Stimulated activated CD8-positive, alpha-beta memory T cell treated with anti-CD3 and anti-CD28 coated beads, Interleukin-4, amount 100 ng/mL, for 24 hours (primary cell): ENCODE measurements around the gene RASAL2.

Source experiments
- DNase-seq: peaks from one replicate; pipeline ENCODE4 v3.0.0-alpha.2; 2020; ENCODE audit warnings: low read depth

The RASAL2 gene

DNA sequence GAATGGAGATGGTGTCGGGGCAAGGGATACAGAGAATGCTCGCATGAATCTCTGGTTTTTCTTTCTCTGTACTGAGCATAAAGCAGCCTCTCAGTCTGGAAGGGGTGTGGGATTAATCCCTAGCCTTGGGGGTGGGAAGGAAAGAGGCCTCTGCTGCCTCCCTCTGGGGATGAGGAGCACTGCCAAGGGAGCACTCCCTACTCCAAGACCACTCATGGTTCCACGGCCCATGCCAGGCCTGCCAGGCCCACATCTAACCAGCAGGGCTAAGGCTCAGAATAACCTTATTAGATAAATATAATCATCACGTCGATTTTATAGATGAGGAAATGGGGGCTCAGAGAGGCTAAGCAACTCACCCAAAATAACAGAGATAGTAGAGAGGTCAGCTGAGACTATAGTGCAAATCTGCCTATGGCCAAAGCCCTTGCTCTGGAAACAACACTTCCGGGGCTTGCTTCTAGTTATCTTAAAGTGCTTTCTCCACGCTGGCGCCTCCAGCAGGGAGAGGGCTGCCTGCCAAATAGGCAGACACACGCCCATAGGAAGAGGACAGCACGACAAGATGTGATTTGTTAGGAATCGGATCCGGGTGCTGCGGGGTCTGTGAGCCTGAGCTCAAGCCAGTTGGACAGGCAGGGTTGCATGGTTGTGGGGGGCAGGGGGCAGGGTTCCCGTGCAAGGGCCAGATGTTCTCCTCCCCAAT, 419.5 kb downstream of the RASAL2 start:
- DNase-seq: no peak

DNA sequence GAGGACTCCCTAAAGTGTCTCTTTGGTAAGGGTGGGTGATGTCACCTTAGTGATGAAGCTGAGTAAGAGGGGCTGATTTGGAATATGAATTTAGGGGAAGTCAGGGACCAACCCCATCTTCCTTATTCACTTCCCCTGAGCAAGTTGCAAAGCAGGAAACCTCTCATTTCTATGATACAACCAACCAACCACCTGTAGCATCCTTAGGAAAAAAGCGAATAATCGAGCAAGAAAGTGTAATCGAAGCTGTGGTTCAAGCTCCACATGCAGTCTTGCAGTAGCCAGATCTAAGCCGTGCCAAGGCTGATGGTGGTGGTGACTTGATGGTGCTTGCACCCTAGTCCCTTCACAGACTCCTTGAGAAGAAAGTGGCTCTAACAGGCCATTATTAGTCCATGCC, 422.2 kb downstream of the RASAL2 start:
- no peak for DNase-seq

DNA sequence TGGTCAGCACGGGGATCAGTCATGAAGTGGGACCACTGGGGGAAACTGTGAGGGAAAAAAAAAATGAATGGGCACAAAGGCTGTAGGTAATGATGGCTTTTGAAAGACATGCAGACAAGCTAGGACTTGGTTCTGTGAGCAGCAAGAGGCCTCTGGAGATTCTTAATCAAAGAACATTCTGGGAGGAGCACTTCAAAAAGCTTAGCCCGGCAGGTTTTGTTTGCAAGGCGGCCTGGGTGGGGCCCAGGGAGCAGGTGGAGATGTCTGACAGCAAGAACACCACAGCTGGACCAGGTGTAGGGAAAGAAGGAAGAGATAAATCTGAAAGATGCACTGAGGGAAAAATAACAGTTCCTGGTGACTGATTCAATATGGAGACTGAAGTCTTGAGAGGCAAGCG, 425.0 kb downstream of the RASAL2 start:
- no peak for DNase-seq

DNA sequence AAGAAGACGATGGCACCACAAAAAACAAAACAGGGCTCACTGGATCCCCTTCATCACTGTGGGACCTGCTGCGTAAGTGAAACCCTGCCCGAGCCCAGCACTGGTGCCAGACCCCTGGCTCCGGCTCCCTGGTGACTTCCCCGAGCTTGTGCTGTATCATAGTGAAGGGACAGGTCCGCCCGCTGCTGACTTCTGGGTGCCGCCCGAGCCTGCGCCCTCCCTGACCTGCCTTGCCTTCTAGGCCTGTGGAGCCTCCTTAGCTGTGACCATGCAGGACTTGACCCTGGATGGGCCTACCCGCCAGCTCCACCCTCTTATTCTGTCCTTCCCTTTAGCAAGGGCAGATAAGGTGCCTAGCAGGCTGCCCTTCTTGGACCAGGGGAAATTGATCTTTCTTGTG, 426.9 kb downstream of the RASAL2 start:
- no peak for DNase-seq

DNA sequence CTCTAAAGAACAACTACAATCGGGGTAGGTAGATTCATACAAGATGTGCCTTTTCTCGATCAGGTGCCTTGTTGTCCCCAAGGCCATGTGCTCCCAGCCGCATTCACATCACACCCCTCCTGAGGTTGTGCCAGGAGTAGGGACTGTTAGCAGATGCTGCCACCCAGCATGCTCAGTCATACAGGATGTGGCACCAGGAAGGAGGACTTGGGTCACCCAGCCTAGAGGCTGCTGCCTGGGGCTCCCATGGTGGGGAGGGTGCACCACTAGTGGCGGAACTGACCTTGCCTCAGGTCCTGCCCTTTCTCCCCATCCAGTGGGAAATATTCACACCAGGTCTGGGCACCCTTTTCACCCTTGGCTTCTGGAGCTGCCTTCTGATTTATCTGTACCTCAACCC, 427.3 kb downstream of the RASAL2 start:
- DNase-seq: no peak

DNA sequence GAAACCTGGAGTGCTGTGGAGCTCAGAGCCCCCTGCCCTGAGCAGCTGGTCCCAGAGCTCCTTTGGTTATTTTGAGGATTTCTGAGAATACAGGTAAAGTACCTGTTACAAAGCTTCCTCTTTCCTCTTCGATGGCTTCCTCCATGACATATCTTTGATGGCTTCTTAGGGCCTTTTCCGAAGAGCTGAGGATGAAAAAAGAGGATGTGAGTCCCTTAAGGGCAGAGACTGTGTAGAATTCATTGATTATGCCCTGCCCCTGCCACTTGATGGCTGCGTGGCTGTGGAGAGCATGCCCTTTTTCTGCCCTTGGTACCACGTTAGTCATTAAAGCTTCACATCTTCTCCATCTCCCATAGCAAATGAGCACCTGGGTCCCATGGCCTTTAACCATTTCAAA, 433.2 kb downstream of the RASAL2 start:
- no peak for DNase-seq

DNA sequence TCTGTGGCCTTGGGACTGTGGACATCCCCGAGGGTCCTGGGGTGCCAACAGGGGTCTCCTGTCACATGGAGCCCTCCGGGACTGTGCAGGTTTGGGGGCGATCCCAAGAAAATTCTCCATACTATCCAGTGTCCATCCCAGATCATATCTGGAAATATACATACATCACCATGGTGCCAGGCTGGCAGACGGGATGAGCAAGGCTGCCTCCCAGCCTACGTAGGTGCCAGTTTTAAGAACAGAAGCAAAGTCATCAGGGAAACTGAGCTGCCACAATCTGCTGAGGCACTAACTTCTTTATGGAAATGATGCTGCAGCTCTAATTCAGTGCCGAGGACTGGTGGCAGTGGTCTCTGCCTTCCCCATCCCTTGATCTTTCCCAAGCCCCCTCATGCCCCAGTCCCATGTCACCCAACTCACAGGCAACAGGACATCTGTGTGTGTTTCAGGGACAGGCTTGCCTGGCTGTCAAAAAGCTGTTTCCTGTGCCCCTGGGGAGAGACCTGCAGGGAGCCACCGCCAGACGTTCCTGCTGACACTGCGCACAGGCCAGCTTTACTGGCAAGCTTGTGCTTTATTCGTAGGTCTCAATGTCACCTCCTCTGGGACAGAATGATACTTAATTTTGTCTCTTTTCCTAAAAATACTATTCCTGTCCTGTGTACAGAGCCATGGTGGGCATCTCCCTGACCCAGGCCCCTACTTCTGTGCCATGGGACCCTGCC, 434.5 kb downstream of the RASAL2 start:
- DNase-seq: no peak

DNA sequence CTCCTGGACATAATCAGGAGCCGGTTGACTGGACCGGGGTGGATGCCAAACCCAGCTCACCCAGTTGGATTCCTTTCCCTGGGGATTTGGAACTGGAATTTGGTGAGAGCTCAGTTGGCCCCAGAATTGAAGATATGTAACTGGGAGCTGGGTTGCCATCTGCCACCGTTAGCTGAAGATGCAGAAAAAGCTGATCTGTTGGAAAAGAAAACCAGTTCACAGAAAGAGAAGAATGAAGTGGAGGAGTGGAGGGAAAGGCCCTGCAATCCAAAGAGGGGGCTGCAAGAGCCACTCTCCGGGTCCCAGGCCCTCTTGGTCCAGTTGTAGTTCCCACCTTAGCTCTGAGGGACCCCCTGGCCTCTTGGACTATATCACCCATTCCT, 435.0 kb downstream of the RASAL2 start:
- DNase-seq: no peak

DNA sequence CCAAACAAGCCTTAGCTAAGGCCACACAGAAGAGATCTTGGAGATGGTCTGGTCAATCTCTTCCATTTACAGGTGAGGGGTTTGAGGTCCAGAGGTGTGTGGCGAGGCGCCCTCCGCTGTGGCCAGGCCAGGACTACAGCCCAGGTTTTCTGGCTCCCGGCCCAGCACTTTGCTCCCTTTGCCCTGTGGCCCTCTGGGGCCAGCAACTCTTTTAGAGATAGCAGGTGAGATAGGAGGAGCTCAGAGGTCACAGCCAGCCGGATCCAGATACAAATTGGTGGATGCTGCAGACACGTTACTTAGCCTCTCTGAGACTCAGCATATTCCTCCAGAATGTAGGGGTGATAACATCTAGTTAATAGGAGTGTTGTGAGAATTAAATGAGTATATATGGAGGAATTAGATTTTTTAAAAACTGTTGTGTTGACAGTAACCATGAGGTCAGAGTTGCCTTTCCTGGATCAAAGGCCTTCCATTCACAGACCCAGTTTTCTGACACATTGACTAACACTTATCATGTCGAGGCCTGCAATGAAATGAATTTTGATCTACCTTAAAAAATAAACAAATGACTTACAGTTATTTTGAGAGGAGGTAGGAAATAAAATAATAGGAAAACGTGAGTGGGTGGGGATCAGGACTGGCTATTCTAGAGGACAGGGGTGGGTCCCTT, 435.6 kb downstream of the RASAL2 start:
- DNase-seq: no peak

DNA sequence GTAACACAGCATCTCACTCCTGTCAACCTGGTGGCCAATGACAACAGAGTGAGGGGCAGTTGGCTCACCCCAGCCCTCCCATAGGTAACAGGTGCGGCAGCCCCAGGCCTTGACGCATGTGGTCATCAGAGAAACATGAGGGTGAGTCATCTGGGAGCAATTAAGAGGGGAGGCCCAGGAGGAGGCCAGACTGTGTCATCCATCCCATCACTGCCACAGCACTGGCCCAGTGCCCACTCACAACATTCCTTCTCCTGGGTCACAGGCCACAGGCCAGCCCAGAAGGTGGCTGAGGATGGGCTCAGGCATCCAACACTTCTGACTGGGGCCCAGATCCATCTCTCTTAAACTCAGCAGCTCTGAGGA, 436.1 kb downstream of the RASAL2 start:
- no peak for DNase-seq

DNA sequence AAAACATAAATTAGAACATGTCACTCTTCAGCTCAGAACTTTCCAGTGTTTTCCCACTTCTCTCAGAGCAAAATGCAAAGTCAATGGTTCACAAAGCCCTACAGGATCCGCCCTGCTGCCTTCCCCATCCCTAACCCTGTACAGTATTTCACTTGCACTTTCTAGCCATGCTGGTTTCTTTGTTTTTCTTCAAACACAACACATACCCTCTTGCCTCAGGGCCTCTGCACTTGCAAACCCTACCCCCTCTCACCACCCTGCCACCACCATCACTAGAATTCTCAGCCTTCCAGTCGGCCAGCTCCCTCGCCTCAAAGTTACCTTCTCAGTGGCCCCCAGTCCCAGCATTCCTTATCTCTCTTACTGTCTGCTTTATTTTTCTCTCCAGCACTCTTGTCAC, 436.6 kb downstream of the RASAL2 start:
- DNase-seq: no peak

DNA sequence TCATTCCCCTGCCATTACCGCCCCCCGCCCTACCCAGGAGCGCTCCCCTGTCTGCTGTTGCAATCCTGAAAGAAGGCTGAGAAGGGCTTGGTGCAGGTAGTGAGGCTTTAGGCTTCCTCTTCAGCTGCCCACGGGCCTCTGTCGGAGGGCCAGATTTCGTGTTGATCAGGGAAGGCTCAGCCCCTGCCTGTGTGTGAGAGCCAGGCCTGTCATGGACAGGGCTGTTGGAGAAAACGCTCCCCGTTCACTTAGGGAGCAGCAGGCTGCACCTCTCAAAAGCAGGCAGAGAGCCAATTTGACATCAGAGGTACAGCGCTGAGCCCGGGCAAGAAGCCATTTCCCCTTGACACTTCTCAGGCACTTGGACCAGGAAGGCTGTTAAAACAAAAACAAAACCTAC, 438.0 kb downstream of the RASAL2 start:
- DNase-seq: no peak

DNA sequence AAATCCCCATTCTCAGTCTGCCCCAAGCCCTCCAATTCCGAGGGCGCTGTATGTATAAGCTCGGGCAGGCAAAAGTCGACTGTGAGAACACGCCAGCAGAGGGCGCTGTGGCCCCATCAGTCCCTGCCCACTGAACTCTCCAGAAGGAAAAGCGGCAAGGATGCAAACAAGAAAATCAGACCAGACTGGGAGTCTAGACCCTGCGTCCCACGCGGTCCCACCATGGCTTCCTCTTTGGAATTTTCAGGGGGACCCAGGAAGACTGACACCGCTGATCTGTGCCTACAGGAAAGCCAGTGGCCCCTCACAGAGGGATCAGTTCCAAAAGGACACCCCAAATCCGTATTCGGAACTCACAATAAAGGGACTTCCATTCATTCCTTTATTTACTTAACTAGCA, 438.5 kb downstream of the RASAL2 start:
- peak; percentile 60 for DNase-seq

DNA sequence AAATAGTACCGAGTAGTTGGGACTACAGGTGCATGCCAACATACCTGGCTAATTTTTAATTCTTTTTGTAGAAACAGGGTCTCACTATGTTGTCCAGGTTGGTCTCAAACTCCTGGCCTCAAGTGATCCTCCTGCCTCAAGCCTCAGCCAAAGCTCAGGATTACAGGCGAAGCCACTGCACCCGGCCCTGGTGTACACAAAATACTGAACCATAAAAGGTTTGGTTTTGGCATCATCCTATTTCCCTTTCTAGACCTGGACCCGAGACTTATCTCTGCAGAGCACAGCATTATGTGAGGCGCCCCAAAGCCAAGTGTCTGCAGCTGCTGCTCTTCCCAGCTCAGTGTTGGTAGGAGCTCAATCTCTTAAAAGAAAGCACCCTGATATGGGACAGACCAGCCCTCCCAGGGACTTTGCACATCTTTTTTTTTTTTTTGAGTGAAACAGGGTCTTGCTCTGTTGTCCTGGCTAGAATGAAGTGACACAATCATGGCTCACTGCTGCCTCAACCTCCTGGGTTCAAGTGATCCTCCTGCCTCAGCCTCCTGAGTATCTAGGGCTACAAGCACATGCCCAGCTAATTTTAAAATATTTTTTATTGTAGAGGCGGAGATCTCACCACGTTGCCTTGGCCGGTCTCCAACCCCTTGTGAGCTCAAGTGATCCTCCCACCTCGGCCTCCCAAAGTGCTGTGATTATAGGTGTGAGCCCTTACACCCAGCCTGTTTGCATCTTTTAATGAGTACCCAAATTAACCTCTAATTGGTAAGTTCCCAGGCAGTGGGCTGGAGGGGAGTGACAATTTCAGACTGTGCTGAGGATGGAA, 439.4 kb downstream of the RASAL2 start:
- DNase-seq: no peak
